GM10248 (cell line): ENCODE results near the gene CREB3.

ENCODE experiments used
- CTCF ChIA-PET: fragments of 300-600 bp; sonication (Branson Sonifier 250); formaldehyde crosslinking; extraction: SDS; loops from one replicate; lab custom pipeline; 2021; ENCODE audit warnings: antibody characterized with exemption; lab: Yijun Ruan, JAX
- POLR2A ChIA-PET: fragments of 350-650 bp; sonication (Branson Sonifier 250); formaldehyde crosslinking; extraction: SDS; loops from one replicate; lab custom pipeline; 2020; ENCODE audit warnings: antibody characterized with exemption; lab: Yijun Ruan, JAX
- DNase-seq: peaks from one replicate; pipeline ENCODE4 v3.0.0; 2012; ENCODE audit errors: extremely low spot score
- TF ChIP-seq, protein P1 (sequence below): IDR thresholded peaks from 2 replicates; pipeline ENCODE4 v1.5.1; 2012; ENCODE audit warnings: mild to moderate bottlenecking, low read depth; ENCODE audit errors: extremely low read depth, missing control alignments, control extremely low read depth

The CREB3 gene

DNA sequence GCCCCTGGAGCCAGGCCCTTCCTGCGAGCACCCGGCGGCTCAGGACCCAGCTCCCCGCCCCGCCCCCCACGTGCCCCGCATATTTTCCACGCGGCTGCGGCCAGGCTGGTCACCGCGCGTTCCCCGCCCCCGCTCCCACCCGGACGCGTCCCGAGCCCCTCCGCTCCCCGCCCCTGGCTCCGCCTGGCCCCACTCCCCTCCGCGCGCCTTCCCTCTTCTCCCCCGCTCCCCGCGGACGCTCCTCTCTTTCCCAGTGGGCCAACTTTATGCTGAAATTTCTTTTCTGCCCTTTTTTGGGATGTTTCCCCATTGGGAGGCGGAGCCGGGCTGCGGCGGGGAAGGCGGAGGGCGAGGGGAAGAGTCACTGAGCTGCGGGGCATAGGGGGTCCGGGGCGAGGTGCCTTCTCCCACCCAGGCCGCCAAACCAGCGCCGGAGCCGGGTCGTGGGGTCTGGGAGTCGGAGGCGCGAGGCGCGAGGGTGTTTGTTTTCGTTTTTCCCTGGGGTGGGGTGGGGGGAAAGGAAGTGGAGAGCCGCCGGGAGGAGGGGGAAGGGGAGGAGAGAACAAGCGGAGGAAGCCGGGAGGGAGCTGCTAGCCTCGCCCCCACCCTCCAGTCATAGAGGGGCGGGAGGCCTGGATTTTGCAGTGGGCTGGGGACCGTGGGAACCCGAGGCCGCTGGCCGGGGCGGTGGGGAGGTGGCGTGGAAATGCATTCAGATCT lies 41.7 kb upstream of the CREB3 start:
- peak; percentile 59 for DNase-seq
- TF ChIP-seq, protein P1, sequence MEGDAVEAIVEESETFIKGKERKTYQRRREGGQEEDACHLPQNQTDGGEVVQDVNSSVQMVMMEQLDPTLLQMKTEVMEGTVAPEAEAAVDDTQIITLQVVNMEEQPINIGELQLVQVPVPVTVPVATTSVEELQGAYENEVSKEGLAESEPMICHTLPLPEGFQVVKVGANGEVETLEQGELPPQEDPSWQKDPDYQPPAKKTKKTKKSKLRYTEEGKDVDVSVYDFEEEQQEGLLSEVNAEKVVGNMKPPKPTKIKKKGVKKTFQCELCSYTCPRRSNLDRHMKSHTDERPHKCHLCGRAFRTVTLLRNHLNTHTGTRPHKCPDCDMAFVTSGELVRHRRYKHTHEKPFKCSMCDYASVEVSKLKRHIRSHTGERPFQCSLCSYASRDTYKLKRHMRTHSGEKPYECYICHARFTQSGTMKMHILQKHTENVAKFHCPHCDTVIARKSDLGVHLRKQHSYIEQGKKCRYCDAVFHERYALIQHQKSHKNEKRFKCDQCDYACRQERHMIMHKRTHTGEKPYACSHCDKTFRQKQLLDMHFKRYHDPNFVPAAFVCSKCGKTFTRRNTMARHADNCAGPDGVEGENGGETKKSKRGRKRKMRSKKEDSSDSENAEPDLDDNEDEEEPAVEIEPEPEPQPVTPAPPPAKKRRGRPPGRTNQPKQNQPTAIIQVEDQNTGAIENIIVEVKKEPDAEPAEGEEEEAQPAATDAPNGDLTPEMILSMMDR, result no peak
- POLR2A ChIA-PET, result interaction anchor here (0.9 to 1.4 kb wide), 4 partner anchors 15 to 74 kb away, joined by 3 read pairs; partner anchors contain the start of genes CCDC107 and RMRP
- CTCF ChIA-PET, result interaction anchor here (1.0 to 2.5 kb wide), 7 partner anchors 19 to 87 kb away, joined by 3 to 12 read pairs (median 4); partner anchors contain the start of gene ARHGEF39

DNA sequence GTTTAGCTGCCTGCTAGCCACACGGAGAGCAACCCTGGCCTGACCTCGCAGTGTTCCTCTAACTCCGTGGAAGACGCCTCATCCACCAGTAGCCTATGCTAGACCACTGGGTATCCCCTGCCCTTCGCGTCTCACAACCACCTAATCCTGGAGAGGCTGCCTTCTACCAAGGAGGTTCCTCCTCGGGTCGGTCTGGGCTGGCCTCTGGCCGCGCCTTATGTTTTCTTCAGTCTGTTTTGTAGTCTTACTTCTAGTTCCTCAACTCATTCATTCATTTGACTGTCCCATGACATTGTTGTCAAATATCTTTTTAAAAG lies 41.2 kb upstream of the CREB3 start:
- DNase-seq, result no peak
- ChIA-PET POLR2A (interaction anchor here (1.1 to 1.4 kb wide), 3 partner anchors 16 to 75 kb away, joined by 3 read pairs; partner anchors contain the start of genes CCDC107 and RMRP), CTCF (interaction anchor here (1.1 to 2.5 kb wide), 5 partner anchors 26 to 88 kb away, joined by 3 to 12 read pairs (median 4); partner anchors contain the start of gene ARHGEF39)
- TF ChIP-seq, protein P1, result no peak

DNA sequence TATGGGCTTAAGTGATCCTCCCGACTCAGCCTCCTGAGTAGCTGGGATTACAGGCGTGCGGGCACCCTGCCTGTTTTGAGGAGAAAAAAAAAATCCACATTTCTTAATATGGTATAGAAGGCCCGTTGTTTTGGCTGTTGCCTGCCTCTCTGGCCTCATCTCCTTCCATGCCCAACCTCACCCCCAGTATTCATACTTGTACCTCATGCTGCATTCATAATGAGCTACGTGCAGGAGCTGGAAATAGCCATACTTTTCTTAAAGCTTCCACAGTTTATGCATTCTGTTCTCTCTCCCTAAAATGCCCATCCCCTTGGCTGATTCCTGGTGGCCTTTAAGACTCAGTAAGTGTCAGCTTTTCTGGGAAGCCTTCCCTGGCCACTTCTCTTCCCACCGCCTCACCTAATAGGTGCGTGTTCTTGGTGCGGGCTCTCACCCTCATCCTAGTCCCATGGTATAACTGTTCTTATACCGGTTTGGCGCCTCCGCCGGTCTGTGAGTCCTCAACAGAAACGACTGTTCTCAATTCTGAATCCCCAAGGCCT lies 40.6 kb upstream of the CREB3 start:
- TF ChIP-seq, protein P1, result no peak
- CTCF ChIA-PET, result interaction anchor here (0.9 to 2.5 kb wide), 5 partner anchors 8 to 88 kb away, joined by 3 to 12 read pairs (median 4); partner anchors contain the start of gene ARHGEF39
- DNase-seq, result no peak
- POLR2A ChIA-PET, result interaction anchor here (0.6 to 1.4 kb wide), 2 partner anchors 75 to 1714 kb away, joined by 3 read pairs; no protein-coding TSS in a partner anchor

DNA sequence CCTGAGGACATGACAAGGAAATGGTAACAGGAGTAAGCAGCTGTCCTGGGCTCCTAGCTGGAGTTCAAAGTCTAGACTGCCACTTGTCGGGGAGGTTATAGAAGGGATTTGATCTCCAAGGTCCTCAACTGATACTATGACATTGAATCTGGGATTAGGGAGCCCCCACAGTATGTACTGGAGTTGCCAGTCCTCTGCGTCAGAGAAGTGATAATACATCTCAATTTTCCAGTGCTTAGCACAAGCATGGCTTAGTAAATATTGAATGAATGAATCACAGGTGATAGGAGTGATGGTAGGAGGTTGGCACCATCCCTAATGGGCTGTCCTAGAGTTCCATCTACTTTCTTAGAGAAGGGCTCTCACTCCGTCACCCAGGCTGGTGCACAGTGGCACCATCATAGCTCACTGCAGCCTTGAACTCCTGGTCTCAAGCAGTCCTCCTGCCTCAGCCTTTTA lies 36.5 kb upstream of the CREB3 start:
- POLR2A ChIA-PET, result interaction anchor here (0.6 to 1.0 kb wide), 3 partner anchors 19 to 35 kb away, joined by 3 to 4 read pairs (median 4); no protein-coding TSS in a partner anchor

DNA sequence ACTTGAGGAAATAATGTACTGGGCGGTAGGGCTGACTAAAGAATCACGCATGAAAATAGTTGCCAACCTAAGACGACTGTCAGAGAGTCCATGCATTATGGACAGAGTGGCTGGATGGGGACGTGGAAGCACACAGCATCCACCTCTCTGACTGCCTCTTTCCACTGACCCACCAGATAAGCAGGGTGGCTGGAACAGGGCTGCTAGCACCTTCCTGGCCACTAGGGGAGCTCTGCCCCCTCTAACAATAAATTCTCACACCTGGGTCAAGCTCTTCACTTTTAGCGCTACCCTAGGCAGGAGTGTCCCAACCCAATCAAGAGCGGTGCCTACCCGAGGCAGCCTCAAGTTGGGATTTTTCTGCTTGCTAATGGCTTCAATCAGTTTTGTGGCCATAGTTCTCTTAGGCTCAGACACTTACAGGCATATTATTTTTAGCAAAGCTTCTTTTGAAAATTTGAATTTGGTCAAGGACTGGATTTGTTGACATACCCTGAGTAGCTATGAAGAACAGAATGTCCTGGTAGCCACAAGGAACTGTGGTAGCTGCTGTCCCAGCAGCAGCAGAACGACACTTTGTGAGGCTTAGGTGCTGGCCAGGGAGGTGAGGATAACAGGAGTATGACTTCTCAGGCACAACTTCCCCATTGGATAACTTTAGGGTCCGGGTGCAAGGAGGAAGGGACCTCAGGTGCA lies 35.8 kb upstream of the CREB3 start:
- TF ChIP-seq, protein P1, result peak; percentile 94
- CTCF ChIA-PET, result interaction anchor here (0.8 to 7.1 kb wide), 48 partner anchors 9 to 326 kb away, joined by 3 to 224 read pairs (median 5); partner anchors contain the start of genes ARHGEF39, CA9, CCDC107 and CD72
- DNase-seq, result peak; percentile 85
- POLR2A ChIA-PET, result interaction anchor here (0.6 to 1.0 kb wide), 3 partner anchors 18 to 34 kb away, joined by 3 to 4 read pairs (median 4); no protein-coding TSS in a partner anchor

More for the DNA sequence above, 36.5 kb upstream of the CREB3 start:
- TF ChIP-seq, protein P1, result no peak
- CTCF ChIA-PET, result interaction anchor here (0.8 to 7.1 kb wide), 41 partner anchors 8 to 327 kb away, joined by 3 to 224 read pairs (median 5); partner anchors contain the start of genes ARHGEF39, CA9, CCDC107 and CD72
- DNase-seq, result no peak

DNA sequence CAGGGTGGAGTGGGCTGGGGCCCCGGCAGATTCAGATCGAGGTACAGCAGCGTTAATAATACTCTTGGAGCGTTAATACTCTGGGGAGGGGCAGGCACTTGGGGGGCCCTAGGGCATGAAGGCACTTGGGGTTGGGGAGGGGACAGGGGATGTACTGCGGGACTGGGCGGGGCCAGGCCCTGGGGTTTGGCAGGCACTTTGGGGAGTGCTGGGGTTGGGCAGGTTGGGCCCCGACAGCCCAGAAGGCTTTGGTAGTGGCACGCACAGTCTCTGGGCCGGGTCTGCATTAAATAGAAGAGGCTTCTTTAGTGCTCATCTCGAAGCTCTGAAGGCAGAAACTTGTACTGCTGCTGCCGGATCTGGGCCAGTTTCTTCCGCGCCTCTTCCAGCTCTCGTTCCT lies 35.0 kb upstream of the CREB3 start:
- CTCF ChIA-PET, result interaction anchor here (1.0 to 7.1 kb wide), 20 partner anchors 10 to 257 kb away, joined by 3 to 224 read pairs (median 17); partner anchors contain the start of genes ARHGEF39, CA9, CCDC107 and CREB3
- DNase-seq, result no peak
- TF ChIP-seq, protein P1, result no peak
- POLR2A ChIA-PET, result no interaction called here
